H9 (cell line): ENCODE data around the gene CDYL2. TPM values are rescaled to one million over a fixed set of nuclear protein-coding genes. Genes with fewer than 3 reads are reported as not detected.

Experiments
- DNase-seq: peaks from one replicate; pipeline ENCODE4 v3.0.0-alpha.2; 2017
- H2AFZ ChIP-seq: one replicate; pipeline ENCODE4 v1.6.1; 2013; ENCODE audit warnings: mild to moderate bottlenecking, low read length, control low read depth, moderate library complexity
- H2AK5ac ChIP-seq: 2 replicates; pipeline ENCODE4 v1.6.1; 2013; ENCODE audit warnings: low read length, control low read depth, mixed read lengths; ENCODE audit not compliant: insufficient read length
- H2BK120ac ChIP-seq: one replicate; pipeline ENCODE4 v1.6.1; 2013; ENCODE audit warnings: low read depth, mild to moderate bottlenecking, low read length, control low read depth, inconsistent platforms; ENCODE audit not compliant: poor library complexity, severe bottlenecking
- H2BK12ac ChIP-seq: 2 replicates; pipeline ENCODE4 v1.6.1; 2013; ENCODE audit warnings: low read length, control low read depth, mixed read lengths, low read depth; ENCODE audit not compliant: insufficient read length
- H2BK15ac ChIP-seq: 2 replicates; pipeline ENCODE4 v1.6.1; 2013; ENCODE audit warnings: low read depth, low read length, control low read depth
- H2BK20ac ChIP-seq: one replicate; pipeline ENCODE4 v1.6.1; 2013; ENCODE audit warnings: low read depth, mild to moderate bottlenecking, low read length, control low read depth, inconsistent platforms; ENCODE audit not compliant: poor library complexity, severe bottlenecking
- H2BK5ac ChIP-seq: 2 replicates; pipeline ENCODE4 v1.6.1; 2013; ENCODE audit warnings: low read length, control low read depth, mixed read lengths; ENCODE audit not compliant: insufficient read length
- H3K14ac ChIP-seq: 2 replicates; pipeline ENCODE4 v1.6.1; 2013; ENCODE audit warnings: low read length, control low read depth; ENCODE audit not compliant: insufficient read depth
- H3K18ac ChIP-seq: 2 replicates; pipeline ENCODE4 v1.6.1; 2013; ENCODE audit warnings: low read depth, mild to moderate bottlenecking, mixed read lengths, low read length, control low read depth; ENCODE audit not compliant: insufficient read length
- H3K23ac ChIP-seq: 2 replicates; pipeline ENCODE4 v1.6.1; 2013; ENCODE audit warnings: low read length, control low read depth, mixed read lengths, low read depth; ENCODE audit not compliant: insufficient read length
- H3K23me2 ChIP-seq: 2 replicates; pipeline ENCODE4 v1.6.1; 2013; ENCODE audit warnings: low read depth, mild to moderate bottlenecking, mixed read lengths, low read length, control low read depth; ENCODE audit not compliant: insufficient read length, poor library complexity, severe bottlenecking
- H3K27ac ChIP-seq: 2 replicates; pipeline ENCODE4 v1.5.1; 2013; ENCODE audit warnings: low read length, control low read depth, mixed read lengths, low read depth; ENCODE audit not compliant: insufficient read length
- H3K27me3 ChIP-seq: 2 replicates; pipeline ENCODE4 v1.6.1; 2013; ENCODE audit warnings: low read length, control low read depth, inconsistent platforms; ENCODE audit not compliant: insufficient read depth
- H3K4ac ChIP-seq: 2 replicates; pipeline ENCODE4 v1.6.1; 2013; ENCODE audit warnings: low read depth, mild to moderate bottlenecking, control low read depth, inconsistent platforms, low read length, moderate library complexity
- H3K4me1 ChIP-seq: 2 replicates; pipeline ENCODE4 v1.6.1; 2013; ENCODE audit warnings: low read length, control low read depth, inconsistent platforms; ENCODE audit not compliant: insufficient read depth
- H3K4me2 ChIP-seq: 2 replicates; pipeline ENCODE4 v1.6.1; 2013; ENCODE audit warnings: low read length, control low read depth, mixed read lengths; ENCODE audit not compliant: insufficient read length, insufficient read depth
- H3K56ac ChIP-seq: 2 replicates; pipeline ENCODE4 v1.6.1; 2013; ENCODE audit warnings: low read depth, mild to moderate bottlenecking, mixed read lengths, low read length, control low read depth; ENCODE audit not compliant: insufficient read length
- H3K79me1 ChIP-seq: 2 replicates; pipeline ENCODE4 v1.6.1; 2013; ENCODE audit warnings: low read depth, mild to moderate bottlenecking, moderate library complexity, low read length, control low read depth, inconsistent platforms; ENCODE audit not compliant: insufficient read depth, poor library complexity, severe bottlenecking
- H3K79me2 ChIP-seq: 2 replicates; pipeline ENCODE4 v1.6.1; 2013; ENCODE audit warnings: low read length, control low read depth, inconsistent platforms; ENCODE audit not compliant: insufficient read depth
- H3K9ac ChIP-seq: 2 replicates; pipeline ENCODE4 v1.6.1; 2013; ENCODE audit warnings: low read length, control low read depth, mixed read lengths; ENCODE audit not compliant: insufficient read length; ENCODE audit errors: extremely low read depth
- H3K9me3 ChIP-seq: one replicate; pipeline ENCODE4 v1.6.1; 2013; ENCODE audit warnings: low read depth, low read length, inconsistent platforms; ENCODE audit not compliant: control insufficient read depth
- H3T11ph ChIP-seq: one replicate; pipeline ENCODE4 v1.6.1; 2013; ENCODE audit warnings: mild to moderate bottlenecking, low read length, control low read depth, inconsistent platforms
- H4K20me1 ChIP-seq: one replicate; pipeline ENCODE4 v1.6.1; 2013; ENCODE audit not compliant: control insufficient read depth, insufficient read length, insufficient read depth
- H4K5ac ChIP-seq: 2 replicates; pipeline ENCODE4 v1.6.1; 2013; ENCODE audit warnings: low read depth, mild to moderate bottlenecking, mixed read lengths, low read length, control low read depth; ENCODE audit not compliant: insufficient read length
- H4K8ac ChIP-seq: replicated peaks from 2 replicates; pipeline ENCODE4 v1.6.1; 2013; ENCODE audit warnings: low read length, control low read depth, mixed read lengths, low read depth; ENCODE audit not compliant: insufficient read length
- H4K91ac ChIP-seq: 2 replicates; pipeline ENCODE4 v1.6.1; 2013; ENCODE audit warnings: low read depth, mild to moderate bottlenecking, moderate library complexity, mixed read lengths, low read length, control low read depth; ENCODE audit not compliant: insufficient read length
- H3K27ac Mint-ChIP-seq, 3 experiments: 2 replicates in 2 of 3; 3 replicates in 1 of 3; pipeline ENCODE4 v1.8.0; 2020 to 2021; ENCODE audit warnings: mixed read lengths in 3 of 3, mild to moderate bottlenecking in 1 of 3, moderate library complexity in 1 of 3
- H3K27me3 Mint-ChIP-seq: 2 replicates; pipeline ENCODE4 v1.8.0; 2021; ENCODE audit warnings: low read depth, mild to moderate bottlenecking, moderate library complexity, mixed read lengths
- H3K36me3 Mint-ChIP-seq, 3 experiments: 2 replicates in 2 of 3; 3 replicates in 1 of 3; pipeline ENCODE4 v1.8.0; 2020 to 2021; ENCODE audit warnings: low read depth in 3 of 3, mixed read lengths in 3 of 3; ENCODE audit not compliant: insufficient read depth in 1 of 3
- H3K4me1 Mint-ChIP-seq, 2 experiments: 2 replicates each; pipeline ENCODE4 v1.8.0; 2020; ENCODE audit warnings: mixed read lengths in 2 of 2
- H3K4me3 Mint-ChIP-seq, 2 experiments: 2 replicates in 1 of 2; 3 replicates in 1 of 2; pipeline ENCODE4 v1.8.0; 2020 to 2021; ENCODE audit warnings: mild to moderate bottlenecking in 2 of 2, mixed read lengths in 2 of 2, moderate library complexity in 1 of 2
- H3K9me3 Mint-ChIP-seq, 2 experiments: 2 replicates in 1 of 2; 3 replicates in 1 of 2; pipeline ENCODE4 v1.8.0; 2020; ENCODE audit warnings: mild to moderate bottlenecking in 2 of 2, mixed read lengths in 2 of 2, moderate library complexity in 1 of 2
- WGBS: extraction: QIAGEN DNeasy Blood & Tissue Kit; methylation state at CpG from one replicate; pipeline ENCODE4 v1.1.7; 2013; ENCODE audit warnings: missing lambda C conversion rate, low lambda C conversion rate, mixed read lengths; ENCODE audit not compliant: insufficient read length; ENCODE audit errors: extremely low coverage; 5-methylcytosine and 5-hydroxymethylcytosine counted together
- total RNA-seq: library from RNA; stranded (reverse); gene quantifications from 2 replicates; pipeline ENCODE4 v1.2.1, GENCODE V29; 2021
- TF ChIP-seq, protein P1 (sequence below): fragments of 200-600 bp; sonication (generic); conservative IDR thresholded peaks from 3 replicates; pipeline ENCODE4 v1.8.0; 2021; ENCODE audit warnings: antibody characterized with exemption, mild to moderate bottlenecking

Gene CDYL2
- total RNA-seq, 1 experiment from 2014 or later: 4.2 TPM

- Histone ChIP-seq H3T11ph (no peak overlapping the region), H3K14ac (no peak overlapping the region), H2AFZ (no peak overlapping the region), H3K27ac (no peak overlapping the region), H3K9me3 (no peaks in the 10 kb centered on the region), H3K23ac (no peak overlapping the region), H2BK12ac (no peak overlapping the region), H4K20me1 (no peaks in the 10 kb centered on the region), H3K4me2 (no peak overlapping the region), H2AK5ac (no peak overlapping the region), H4K5ac (no peak overlapping the region), H3K56ac (no peak overlapping the region), H2BK15ac (no peak overlapping the region), H2BK5ac (no peak overlapping the region), H3K18ac (no peak overlapping the region), H3K79me1 (no peaks in the 10 kb centered on the region), H2BK20ac (no peak overlapping the region), H4K8ac (no peak overlapping the region), H3K4ac (no peak overlapping the region), H3K4me1 (peaks cover 4% of the 10 kb centered on the region; the same call in 1 of the 2 replicates), H3K79me2 (no peaks in the 10 kb centered on the region), H2BK120ac (no peak overlapping the region), H3K9ac (no peak overlapping the region), H3K27me3 (no peaks in the 10 kb centered on the region), H4K91ac (no peak overlapping the region), H3K23me2 (no peaks in the 10 kb centered on the region)
- WGBS: no CpG with 5 or more reads among the region's 3 CpGs
- H3K27me3 Mint-ChIP-seq: no peaks in the 10 kb centered on the region; the same call in 1 of the 2 replicates
- H3K4me1 Mint-ChIP-seq: peaks cover 17 to 20% of the 10 kb centered on the region in 2 experiments
- H3K27ac Mint-ChIP-seq: no peak overlapping the region
- H3K9me3 Mint-ChIP-seq: no peaks in the 10 kb centered on the region; a peak in 1 of 5 replicates
- H3K36me3 Mint-ChIP-seq: no peaks in the 10 kb centered on the region
- no peak for DNase-seq
- TF ChIP-seq, protein P1, sequence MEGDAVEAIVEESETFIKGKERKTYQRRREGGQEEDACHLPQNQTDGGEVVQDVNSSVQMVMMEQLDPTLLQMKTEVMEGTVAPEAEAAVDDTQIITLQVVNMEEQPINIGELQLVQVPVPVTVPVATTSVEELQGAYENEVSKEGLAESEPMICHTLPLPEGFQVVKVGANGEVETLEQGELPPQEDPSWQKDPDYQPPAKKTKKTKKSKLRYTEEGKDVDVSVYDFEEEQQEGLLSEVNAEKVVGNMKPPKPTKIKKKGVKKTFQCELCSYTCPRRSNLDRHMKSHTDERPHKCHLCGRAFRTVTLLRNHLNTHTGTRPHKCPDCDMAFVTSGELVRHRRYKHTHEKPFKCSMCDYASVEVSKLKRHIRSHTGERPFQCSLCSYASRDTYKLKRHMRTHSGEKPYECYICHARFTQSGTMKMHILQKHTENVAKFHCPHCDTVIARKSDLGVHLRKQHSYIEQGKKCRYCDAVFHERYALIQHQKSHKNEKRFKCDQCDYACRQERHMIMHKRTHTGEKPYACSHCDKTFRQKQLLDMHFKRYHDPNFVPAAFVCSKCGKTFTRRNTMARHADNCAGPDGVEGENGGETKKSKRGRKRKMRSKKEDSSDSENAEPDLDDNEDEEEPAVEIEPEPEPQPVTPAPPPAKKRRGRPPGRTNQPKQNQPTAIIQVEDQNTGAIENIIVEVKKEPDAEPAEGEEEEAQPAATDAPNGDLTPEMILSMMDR: no peak
- H3K4me3 Mint-ChIP-seq: no peak overlapping the region
Measured at GRCh38 chr16:80794071-80794470, 10.3 kb downstream of the CDYL2 start.
